ENCODE results near the gene DNAJC11.
"Not testable (repeated sequence)": the region's sequence is repeated elsewhere in the genome, so short reads cannot be mapped to it uniquely, and the experiment has no call there.

The DNAJC11 gene

DNA sequence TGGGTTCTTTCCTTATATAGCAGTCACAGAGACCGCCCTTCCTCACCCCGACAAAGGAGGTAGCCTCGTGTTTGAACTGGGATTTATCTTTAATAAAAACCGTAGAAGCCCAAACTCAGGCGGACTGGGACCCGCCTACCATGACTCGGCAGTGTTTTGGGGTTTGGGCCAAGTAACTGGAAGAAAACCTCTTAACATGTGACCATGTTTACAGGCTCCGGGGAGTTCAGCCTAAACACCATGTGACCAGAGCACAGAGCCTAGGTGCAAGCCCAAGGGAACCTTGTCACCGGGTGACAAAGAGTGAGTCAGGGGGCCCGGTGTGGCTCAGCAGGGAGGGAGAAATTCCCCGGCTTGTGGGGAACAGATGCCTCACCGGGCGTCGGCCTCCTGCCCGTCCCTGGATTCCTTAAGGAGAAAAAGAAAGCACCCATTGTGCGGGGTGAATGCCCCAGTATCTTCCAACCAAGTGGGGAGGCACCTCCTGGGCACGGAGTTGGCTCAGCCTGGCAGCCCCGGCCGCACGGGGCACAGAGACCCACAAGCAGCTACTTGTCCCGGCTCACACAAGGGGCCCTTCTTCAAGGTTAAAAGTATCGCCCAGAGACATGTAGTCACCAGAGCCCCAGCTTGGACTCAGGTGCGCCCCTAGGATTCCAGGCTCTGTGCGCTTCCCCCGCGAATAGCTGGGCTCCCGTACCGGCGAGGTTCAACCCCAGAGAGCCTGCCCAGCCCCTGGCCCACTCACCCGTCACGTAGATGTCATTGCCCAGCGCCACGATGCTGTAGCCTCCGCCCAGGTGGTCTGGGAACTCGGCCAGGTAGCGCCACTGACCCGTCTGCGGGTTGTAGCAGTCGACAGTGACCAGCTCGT lies 100.3 kb downstream of the DNAJC11 start:
- Histone ChIP-seq H3K9ac (ENCODE audit: low read length) (peak overlapping the region; percentile 73), H2AFZ (ENCODE audit: low read depth, low read length) (no peak overlapping the region), H3K79me2 (ENCODE audit: low read length) (peaks cover 59% of the 10 kb centered on the region), H3K36me3 (replicated peaks; ENCODE audit: low read depth, low read length) (peaks cover 17% of the 10 kb centered on the region), H3K4me1 (ENCODE audit: low read length) (peaks cover 25% of the 10 kb centered on the region), H3K4me3 (ENCODE audit: low read length) (peak overlapping the region; percentile 90), H3K9me3 (ENCODE audit: insufficient read depth, low read length) (no peaks in the 10 kb centered on the region), H3K27ac (ENCODE audit: low read length) (peak overlapping the region; percentile 61), H3K27me3 (ENCODE audit: low read depth, low read length) (no peaks in the 10 kb centered on the region), H4K20me1 (ENCODE audit: insufficient read depth, low read length) (peaks cover 30% of the 10 kb centered on the region), H3K4me2 (ENCODE audit: low read length) (peak overlapping the region; percentile 99)
- TF ChIP-seq, protein P1, sequence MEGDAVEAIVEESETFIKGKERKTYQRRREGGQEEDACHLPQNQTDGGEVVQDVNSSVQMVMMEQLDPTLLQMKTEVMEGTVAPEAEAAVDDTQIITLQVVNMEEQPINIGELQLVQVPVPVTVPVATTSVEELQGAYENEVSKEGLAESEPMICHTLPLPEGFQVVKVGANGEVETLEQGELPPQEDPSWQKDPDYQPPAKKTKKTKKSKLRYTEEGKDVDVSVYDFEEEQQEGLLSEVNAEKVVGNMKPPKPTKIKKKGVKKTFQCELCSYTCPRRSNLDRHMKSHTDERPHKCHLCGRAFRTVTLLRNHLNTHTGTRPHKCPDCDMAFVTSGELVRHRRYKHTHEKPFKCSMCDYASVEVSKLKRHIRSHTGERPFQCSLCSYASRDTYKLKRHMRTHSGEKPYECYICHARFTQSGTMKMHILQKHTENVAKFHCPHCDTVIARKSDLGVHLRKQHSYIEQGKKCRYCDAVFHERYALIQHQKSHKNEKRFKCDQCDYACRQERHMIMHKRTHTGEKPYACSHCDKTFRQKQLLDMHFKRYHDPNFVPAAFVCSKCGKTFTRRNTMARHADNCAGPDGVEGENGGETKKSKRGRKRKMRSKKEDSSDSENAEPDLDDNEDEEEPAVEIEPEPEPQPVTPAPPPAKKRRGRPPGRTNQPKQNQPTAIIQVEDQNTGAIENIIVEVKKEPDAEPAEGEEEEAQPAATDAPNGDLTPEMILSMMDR (IDR thresholded peaks at IDR 0.05; ENCODE audit: low read depth, low read length): no peak
- TF ChIP-seq EZH2phosphoT487 (IDR thresholded peaks at IDR 0.05; ENCODE audit: low read depth): no peak

DNA sequence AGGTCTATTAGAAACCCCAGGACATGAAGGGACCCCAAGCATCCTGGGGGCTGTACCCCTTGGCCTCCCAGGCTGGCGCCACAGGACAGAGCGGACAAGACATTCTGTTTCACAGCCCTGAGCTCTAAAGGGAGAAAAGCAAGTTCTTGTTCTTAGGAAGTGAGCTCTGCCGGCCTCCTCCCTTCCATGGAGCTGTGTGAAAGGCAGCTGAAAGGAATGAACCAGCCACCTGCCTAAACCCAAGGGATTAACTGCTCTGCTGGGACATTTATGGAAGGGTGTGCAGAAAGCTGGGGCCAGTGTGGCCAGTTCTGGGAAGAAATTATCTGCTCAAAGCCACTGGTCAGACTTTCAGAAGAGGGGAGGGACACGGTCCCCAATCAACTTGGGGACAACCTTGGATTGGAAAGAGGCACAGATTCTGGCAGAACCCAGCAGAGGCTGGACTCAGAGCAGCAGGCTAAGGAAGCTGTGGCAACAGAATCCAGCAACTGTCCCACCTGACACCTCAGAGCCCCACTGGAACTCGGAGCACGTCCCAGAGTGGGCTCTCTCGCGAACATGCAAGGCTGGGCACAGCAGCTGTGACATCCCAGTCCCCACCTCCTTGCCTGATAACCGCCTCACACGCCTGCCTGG lies 101.1 kb downstream of the DNAJC11 start:
- H3K9ac ChIP-seq (ENCODE audit: low read length): peak overlapping the region; percentile 73
- H3K4me2 ChIP-seq (ENCODE audit: low read length): peak overlapping the region; percentile 99
- no peaks in the 10 kb centered on the region for H3K9me3 ChIP-seq (ENCODE audit: insufficient read depth, low read length)
- TF ChIP-seq, protein P1 (IDR thresholded peaks at IDR 0.05; ENCODE audit: low read depth, low read length): no peak
- no peak for TF ChIP-seq EZH2phosphoT487 (IDR thresholded peaks at IDR 0.05; ENCODE audit: low read depth)
- H3K79me2 ChIP-seq (ENCODE audit: low read length): peaks cover 64% of the 10 kb centered on the region
- H3K4me3 ChIP-seq (ENCODE audit: low read length): peak overlapping the region; percentile 90
- peaks cover 30% of the 10 kb centered on the region for H4K20me1 ChIP-seq (ENCODE audit: insufficient read depth, low read length)
- H3K4me1 ChIP-seq (ENCODE audit: low read length): peaks cover 25% of the 10 kb centered on the region
- H2AFZ ChIP-seq (ENCODE audit: low read depth, low read length): no peak overlapping the region
- peak overlapping the region; percentile 61 for H3K27ac ChIP-seq (ENCODE audit: low read length)
- peaks cover 17% of the 10 kb centered on the region for H3K36me3 ChIP-seq (replicated peaks; ENCODE audit: low read depth, low read length)
- H3K27me3 ChIP-seq (ENCODE audit: low read depth, low read length): no peaks in the 10 kb centered on the region

DNA sequence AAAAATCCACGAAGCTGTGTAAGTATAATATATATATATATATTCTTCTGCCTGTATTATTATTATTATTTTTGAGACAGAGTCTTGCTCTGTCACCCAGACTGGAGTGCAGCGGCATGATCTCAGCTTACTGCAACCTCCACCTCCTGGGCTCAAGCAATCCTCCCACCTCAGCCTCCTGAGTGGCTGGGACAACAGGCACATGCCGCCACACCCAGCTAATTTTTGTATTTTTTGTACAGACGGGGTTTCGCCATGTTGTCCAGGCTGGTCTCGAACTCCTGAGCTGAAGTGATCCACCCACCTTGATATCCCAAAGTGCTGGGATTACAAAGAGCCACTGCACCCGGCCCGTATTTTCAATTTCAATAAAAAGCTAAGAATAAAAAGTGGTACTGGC lies 101.6 kb downstream of the DNAJC11 start:
- H3K9me3 ChIP-seq (ENCODE audit: insufficient read depth, low read length); H2AFZ ChIP-seq (ENCODE audit: low read depth, low read length); H3K27me3 ChIP-seq (ENCODE audit: low read depth, low read length); H3K27ac ChIP-seq (ENCODE audit: low read length): not testable (repeated sequence)
- Histone ChIP-seq H3K79me2 (ENCODE audit: low read length) (peaks cover 64% of the 10 kb centered on the region), H3K4me2 (ENCODE audit: low read length) (peak overlapping the region; percentile 99), H4K20me1 (ENCODE audit: insufficient read depth, low read length) (peaks cover 30% of the 10 kb centered on the region), H3K9ac (ENCODE audit: low read length) (peak overlapping the region; percentile 73), H3K4me1 (ENCODE audit: low read length) (peaks cover 25% of the 10 kb centered on the region), H3K4me3 (ENCODE audit: low read length) (peak overlapping the region; percentile 90), H3K36me3 (replicated peaks; ENCODE audit: low read depth, low read length) (peaks cover 17% of the 10 kb centered on the region)

DNA sequence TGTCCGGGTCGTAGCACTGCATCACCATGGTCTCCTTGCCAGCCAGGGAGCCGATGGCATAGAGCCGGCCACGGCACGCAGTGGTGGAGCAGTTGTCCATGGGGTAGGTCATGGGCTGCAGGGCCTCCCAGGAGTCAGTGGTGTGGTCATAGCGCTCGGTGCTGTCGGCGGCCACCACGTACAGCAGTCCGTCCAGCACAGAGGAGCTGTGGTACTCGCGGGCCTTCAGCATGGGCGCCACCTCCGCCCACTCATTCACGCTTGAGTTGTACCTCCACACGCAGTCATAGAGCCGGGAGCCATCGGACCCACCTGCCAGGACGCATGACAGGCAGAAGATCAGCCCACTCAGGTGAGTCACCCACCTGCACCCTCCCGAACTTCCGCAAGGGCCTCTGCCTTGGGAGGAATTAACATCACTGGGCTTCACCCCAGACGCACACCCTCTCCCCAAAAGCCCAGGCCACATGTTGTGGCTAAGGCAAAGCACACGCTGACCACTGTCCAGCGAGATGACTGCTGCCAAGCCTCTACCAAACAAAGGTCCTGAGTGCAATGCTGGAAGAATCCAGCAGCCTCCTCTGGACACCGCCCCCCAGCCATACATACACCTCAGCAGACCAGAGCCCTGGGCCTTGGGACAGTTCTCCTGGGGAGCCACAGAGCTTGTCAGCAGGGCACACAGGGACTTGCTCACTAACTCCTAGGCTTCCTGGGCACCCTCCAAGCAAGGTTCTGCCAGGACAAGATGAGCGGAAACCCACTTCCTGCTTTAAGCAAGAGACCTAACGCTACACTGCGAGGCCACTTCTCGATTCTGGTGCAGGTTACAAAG lies 102.3 kb downstream of the DNAJC11 start:
- Histone ChIP-seq H3K4me3 (ENCODE audit: low read length) (peak overlapping the region; percentile 90), H3K27me3 (ENCODE audit: low read depth, low read length) (no peaks in the 10 kb centered on the region), H3K9me3 (ENCODE audit: insufficient read depth, low read length) (no peaks in the 10 kb centered on the region), H3K36me3 (replicated peaks; ENCODE audit: low read depth, low read length) (peaks cover 17% of the 10 kb centered on the region), H3K4me2 (ENCODE audit: low read length) (peak overlapping the region; percentile 99), H3K9ac (ENCODE audit: low read length) (0 out of 2 replicates have a peak overlapping the region, but pooled peaks have one; percentile 16), H3K79me2 (ENCODE audit: low read length) (peaks cover 64% of the 10 kb centered on the region), H2AFZ (ENCODE audit: low read depth, low read length) (no peak overlapping the region), H4K20me1 (ENCODE audit: insufficient read depth, low read length) (peaks cover 30% of the 10 kb centered on the region), H3K4me1 (ENCODE audit: low read length) (peaks cover 22% of the 10 kb centered on the region), H3K27ac (ENCODE audit: low read length) (no peak overlapping the region)
- no peak for TF ChIP-seq EZH2phosphoT487 (IDR thresholded peaks at IDR 0.05; ENCODE audit: low read depth)
- TF ChIP-seq, protein P1 (IDR thresholded peaks at IDR 0.05; ENCODE audit: low read depth, low read length): no peak
